Measurements from ENCODE around the gene ADH7.
"Not testable (repeated sequence)": the region's sequence is repeated elsewhere in the genome, so short reads cannot be mapped to it uniquely, and the experiment has no call there.

The ADH7 gene
- total RNA-seq = 0 reads per million in 2 donors

- DNase-seq = no peak
Measured at GRCh38 chr4:99435154-99435553, at the start of gene ADH7. TSS of gene ADH7 (minus strand) at chr4:99435342. CDS start at chr4:99435233, 109 bp downstream.

DNA sequence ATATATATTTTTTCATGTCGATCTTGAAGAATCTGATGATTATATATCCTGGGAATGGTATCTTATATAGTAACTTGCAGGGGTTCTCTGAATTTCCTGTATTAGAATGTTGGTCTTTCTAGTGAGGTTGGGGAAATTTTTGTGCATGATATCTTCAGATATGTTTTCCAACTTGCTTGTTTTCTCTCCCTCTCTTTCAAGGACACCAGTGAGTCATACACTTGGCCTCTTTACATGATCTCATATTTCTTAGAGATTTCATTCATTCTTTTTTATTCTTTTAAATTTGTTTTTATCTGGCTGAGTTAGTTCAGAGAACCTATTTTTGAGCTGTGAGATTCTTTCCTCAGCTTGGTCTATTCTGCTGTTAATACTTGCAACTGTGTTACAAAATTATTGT is 48.5 kb upstream of the ADH7 start:
- DNase-seq = no peak

- DNase-seq = no peak
Measured at GRCh38 chr4:99473131-99473530, 38.0 kb upstream of the ADH7 start.

DNA sequence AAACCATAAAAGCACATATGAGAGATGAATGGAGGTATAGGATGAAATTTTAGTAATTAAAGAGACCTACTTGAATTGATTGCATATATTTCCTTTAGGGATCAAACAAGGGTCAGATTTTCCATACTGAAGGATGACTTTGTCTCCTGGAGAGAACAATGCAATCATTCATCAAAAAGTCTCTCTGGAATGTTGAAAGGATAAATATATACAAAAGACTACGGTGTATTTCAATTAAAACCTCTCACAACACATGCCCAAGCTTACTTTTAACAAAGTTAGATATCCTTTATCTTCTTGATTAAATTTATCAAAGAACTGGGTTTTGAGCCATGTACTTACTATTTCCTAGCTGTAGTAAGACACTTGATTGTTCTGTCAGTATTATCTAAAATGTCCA is 36.8 kb upstream of the ADH7 start:
- DNase-seq = no peak

GRCh38 chr4:99471349-99471748 is 36.2 kb upstream of the ADH7 start:
- DNase-seq = peak in 1 of 5 experiments; percentile 20

DNA sequence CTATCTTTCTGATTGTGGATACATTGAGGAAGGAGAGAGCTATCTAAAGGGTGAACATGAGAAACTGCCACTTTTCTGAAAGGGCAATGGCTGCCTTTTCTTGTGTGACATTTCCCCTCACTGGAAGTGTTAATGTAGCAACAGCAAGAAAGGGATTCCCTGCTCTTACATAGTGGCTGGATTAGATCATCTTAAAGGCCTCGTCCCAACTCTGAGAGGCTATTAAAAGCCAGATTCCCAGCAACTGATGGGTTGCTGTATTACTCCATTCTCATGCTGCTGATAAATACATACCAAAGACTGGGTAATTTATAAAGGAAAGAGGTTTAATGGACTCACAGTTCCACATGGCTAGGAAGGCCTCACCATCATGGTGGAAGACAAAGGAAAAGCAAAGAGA is 33.7 kb upstream of the ADH7 start:
- DNase-seq = no peak

DNA sequence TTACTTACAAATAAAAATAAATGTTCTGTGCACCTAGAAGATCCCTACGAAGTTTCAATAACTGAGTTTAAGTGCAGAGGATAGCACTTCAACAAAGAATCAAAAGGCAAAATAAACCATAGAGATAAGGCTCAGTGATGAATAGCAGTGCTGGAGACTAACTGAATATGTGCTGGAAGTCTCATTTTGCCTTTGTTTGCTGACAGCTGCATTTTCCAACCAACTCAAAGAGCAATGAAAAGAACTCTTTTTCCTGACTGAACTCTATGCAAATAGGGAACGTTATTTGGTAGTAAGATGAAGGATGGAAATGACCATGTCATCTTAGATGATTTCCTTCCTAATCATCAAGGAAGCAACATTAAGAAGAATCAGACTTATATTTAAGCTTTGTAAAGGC is 32.7 kb upstream of the ADH7 start:
- DNase-seq = no peak

GRCh38 chr4:99463566-99463965 is 28.4 kb upstream of the ADH7 start:
- DNase-seq = no peak

DNA sequence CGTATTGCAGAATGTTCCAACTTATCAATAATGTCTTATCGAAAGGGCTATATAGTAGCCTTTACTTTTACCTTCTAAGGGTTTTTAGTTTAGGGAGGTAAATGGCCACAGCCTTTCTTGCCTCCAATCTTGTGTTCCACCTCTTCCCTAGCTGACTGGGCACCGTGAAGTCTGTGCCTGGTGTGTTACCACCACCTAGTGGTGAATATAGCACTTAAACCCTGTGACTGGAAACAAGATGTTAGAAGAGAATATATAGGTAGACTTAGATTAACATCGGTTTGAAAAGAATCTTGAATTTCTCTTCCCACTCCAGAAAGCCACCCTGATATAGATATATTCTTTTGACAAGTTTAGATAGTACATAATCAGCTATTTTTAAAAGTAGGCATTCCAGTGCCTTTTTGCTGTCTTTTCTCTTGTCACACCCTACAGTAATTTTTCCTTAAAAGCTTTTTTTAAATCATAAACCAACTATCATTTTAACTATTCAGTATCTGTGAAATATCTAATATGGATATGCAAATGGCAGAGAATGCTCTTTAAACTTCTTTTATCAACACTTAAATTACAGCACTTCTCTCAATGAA is 27.8 kb upstream of the ADH7 start:
- peak in 4 of 5 experiments; percentile 9 to 74 (median 14) for DNase-seq

DNA sequence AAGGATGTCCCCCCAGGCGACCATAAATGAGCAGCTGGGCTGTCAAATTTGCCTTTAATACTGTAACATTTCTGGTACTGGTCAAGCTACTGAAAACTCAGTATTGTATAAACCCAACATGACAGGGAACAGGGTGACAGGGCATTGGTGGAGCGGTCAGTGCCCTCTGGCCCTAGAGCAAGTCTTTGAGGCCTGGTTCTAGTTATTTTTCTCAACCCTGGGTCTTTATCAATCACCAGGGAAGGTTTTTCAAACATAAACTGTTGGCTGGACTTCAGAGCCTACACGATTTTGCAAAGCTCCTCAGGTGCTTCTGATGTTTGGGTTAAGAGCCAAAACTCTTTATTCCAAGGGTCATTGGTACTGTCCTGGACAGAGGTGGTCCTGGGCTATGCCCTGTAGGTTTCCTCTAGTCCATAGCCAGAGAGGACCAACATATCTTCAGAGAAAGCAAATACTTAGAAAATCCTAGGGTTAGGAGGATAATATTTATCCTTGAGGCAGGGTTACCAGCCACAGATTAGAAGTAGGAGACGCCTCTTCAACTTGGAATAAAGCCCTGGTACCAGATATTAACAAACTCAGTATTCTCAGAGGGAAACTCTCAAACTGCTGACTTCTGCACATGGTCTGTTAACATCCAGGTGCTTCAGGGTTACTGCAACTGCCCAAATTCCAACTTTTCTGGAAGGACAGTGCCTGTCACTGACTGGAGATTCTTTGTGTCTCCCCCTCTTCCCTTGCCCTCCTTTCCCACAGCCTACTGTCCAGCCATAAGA is 26.7 kb upstream of the ADH7 start:
- DNase-seq = no peak

DNA sequence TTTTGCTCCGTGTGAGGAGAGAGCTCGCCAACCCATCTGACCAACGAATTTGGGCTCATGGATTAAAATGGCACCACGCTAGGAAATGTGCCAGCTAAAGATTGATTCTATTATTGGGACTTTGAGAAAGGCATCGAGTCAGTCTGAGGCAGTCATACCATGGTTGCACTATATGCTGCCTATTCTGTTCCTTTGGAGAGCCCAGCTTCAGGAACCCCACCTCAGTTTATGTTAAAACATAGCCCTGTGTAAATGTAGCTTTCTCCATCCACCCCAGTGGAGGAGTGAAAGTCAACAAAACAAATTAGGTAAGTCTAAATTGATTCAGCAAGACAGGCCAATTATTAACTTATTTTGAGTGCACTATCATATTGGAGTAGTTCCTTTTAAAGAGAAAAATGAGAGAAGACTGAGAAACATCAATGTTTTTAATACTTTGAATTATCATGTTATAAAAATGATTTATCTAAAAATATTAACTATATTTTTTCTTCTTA is 24.5 kb upstream of the ADH7 start:
- DNase-seq = no peak

GRCh38 chr4:99458911-99459447 is 23.8 kb upstream of the ADH7 start:
- no peak for DNase-seq

GRCh38 chr4:99457676-99458075 is 22.5 kb upstream of the ADH7 start:
- DNase-seq = no peak

GRCh38 chr4:99457270-99457669 is 22.1 kb upstream of the ADH7 start:
- DNase-seq = no peak

- no peak for DNase-seq
Measured at GRCh38 chr4:99447513-99447912, 12.4 kb upstream of the ADH7 start.

DNA sequence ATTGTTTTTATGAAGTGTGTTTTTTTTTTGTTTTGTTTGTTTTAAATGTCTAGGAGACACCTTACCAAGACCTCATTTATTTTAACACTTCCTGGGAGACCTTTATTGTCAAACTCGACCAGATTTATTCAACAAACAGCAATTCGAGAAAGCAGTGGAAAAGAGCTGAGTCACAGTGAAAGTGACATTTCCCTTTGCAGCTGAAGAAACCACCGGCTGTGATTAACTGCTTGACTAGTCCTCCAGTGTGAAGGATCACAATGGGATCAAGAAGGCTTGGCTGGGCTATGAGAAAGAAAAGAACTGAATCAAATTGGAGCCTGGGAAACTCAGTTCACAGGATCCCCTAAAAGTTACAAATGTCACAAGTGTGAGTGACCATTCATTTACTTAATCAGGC is 11.9 kb upstream of the ADH7 start:
- DNase-seq = peak in 1 of 5 experiments; percentile 79

DNA sequence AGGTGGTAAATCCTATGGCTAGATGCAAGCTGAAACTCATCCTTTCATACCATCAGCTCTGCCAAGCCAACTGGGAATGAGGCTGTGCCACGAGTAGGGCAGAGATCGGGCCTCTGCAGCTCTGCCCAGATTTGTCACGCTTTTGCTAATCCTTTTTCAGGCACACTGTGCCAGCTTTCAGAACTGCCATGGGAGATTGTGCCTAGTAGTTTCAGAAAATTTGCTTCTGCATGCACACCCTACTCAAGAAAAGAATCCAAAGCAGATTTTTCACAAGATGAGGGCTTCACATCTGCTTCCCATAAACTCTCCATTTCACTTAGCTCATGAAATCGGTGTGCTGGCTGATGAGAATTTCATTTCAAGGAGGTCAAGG is 3.3 kb upstream of the ADH7 start:
- no peak for DNase-seq

DNA sequence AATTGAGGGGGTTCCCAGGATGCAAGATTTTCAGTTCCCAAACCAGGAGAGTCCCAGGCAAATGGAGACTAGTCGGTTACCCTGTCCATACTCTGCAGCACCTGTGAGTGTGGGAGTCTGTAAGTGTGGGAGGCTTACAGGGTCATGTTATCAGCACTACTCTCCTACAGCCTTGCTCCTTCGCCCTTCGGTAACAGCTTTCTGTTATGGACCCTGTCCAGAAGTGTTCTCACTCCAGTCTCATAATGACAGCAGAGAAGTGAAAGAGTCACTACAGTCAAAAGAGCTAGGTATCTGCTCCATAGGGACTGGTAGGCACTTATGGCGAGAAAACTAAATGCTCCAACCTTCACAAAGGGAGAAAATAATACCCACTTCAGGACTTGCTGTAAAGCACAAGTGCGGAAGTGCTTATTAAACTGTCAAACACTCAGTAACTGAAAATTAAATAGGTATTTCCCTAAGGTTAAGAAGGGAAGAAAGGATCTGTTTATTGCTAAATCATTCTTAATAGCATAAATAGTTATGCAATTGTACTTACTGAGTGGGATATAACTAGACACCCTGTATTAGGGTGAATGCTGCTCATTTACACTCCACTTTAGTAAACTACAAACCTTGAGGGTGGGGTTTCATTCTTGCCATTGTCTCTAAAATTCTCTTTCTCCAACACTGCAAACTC is 2.7 kb upstream of the ADH7 start:
- DNase-seq = no peak

DNA sequence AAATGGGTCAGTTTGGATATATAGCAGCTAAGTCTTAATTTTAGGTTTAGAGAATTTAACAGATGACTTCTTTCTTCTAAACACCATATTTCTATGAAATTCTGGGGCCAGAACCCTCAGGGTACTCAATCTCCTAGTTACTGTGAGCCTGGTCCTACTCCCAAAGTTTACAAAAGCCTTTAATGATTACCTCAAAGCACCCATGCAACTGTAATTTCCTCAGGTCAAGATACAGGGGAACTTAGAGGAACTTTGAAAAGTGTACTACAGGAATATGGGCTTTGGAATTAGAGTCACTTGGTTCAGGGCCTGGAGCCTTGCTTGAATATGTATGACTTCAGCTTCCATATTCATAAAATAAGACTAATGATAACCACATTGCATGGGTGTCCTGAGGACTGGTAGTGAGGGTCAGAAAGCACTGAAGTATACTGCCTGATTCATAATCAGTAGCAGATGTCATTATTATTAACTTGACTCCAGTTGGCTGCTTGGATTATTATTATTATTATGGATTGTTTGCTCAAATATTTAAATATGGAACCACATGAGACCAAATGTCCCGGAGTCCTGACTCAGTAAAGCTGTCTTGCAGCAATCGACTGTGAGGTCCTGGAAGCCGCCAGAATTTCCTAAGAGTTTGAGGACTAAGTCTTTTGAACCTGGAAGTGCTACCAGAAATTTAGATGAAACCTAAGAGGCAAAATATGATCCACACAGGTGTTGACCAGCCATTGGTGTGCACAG is 2.0 kb upstream of the ADH7 start:
- no peak for DNase-seq

GRCh38 chr4:99436462-99436861 is 1.3 kb upstream of the ADH7 start:
- no peak for DNase-seq

DNA sequence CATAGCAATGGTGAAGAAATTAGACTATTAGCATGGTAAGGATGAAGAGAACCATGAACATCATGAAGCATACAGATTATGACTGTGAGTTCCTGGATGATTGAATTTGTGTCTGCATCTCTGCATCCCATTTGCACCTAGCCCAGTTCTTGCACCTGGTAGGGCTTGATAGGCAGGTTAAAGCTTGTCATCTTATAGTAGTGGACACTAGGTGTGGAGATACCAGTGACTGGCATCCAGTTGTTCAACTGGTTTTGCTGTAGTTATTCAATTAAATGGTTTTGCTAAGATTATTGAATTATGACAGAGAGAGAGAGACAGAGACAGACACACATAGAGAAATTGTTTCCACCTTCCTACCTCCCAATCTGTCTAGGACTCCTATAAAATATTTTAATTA is 5.0 kb downstream of the ADH7 start:
- no peak for DNase-seq

DNA sequence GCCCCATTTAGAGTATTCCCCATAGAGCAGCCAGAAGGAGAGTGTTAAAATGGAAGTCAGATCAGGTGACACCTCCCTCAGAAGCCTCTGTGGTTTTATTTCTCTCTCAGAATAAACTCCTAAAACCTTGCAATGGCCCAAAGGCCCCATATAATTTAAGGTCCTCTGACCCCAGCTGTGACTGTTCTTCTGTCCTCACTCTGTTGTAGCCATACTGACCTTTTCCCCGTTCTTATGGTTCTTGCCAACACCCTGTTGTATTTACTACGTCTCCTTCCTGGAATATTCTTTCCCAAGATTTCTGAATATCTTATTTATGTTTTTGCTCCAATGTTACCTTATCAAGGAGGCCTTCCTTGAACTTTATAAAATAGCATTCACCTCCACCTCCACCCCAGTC is 18.0 kb downstream of the ADH7 start:
- no peak for DNase-seq

GRCh38 chr4:99415762-99416161 is 19.4 kb downstream of the ADH7 start:
- not testable (repeated sequence) for DNase-seq

Data from T-helper 2 cell (primary cell).